ENCODE data around the gene NYNRIN. TPM values are rescaled to one million over a fixed set of nuclear protein-coding genes. Genes with fewer than 3 reads are reported as not detected.

NYNRIN gene
- total and polyA plus RNA-seq, 2 of the 4 experiments (the other 2 are of a cell fraction): 2.2 to 5.4 TPM

- peak overlapping the region; percentile 89 for H3K4ac ChIP-seq (ENCODE audit: low read depth, low read length)
- peak overlapping the region; percentile 93; the same call in 1 of the 2 replicates for H2AK5ac ChIP-seq (ENCODE audit: low read depth, low read length)
- dilution Hi-C loops (cut with HindIII; ENCODE audit: low sequenced_read_pairs, unreplicated experiment) (no loop called here), in situ Hi-C loops (cut with MboI; ENCODE audit: low sequenced_read_pairs) (loop anchor here (10.0 kb wide), 1 partner anchor 67 kb away; no protein-coding TSS in a partner anchor), intact Hi-C loops (cut with micrococcal nuclease) (no loop called here)
- peak overlapping the region; percentile 94 for H3K27ac ChIP-seq (ENCODE audit: insufficient read depth, low read length)
- peaks cover 3 to 28% of the 10 kb centered on the region in 2 experiments; a peak in 3 of 4 replicates for H3K79me1 ChIP-seq (ENCODE audit: low read depth in 1 of 2, low read length in 2 of 2)
- peak overlapping the region; percentile 94 for H3K9ac ChIP-seq (ENCODE audit: low read depth, low read length)
- peak; percentile 2; the same call in 1 of the 2 replicates for TF ChIP-seq POLR2A (IDR thresholded peaks at IDR 0.05; ENCODE audit: low read depth, low read length)
- TF ChIP-seq MAFK (IDR thresholded peaks at IDR 0.05; ENCODE audit: low read depth, low read length): no peak
- no TSS peak for BruUV-seq (replicated peaks)
- ChIA-PET CTCF (no interaction called here), POLR2A (ENCODE audit: unreplicated experiment) (no interaction called here)
- no peaks in the 10 kb centered on the region for H3K27me3 ChIP-seq (ENCODE audit: control insufficient read depth, insufficient read depth, low read length)
- H3K36me3 ChIP-seq (ENCODE audit: control insufficient read depth, insufficient read depth, low read length): peaks cover 24% of the 10 kb centered on the region
- peaks cover 9% of the 10 kb centered on the region for H3K9me1 ChIP-seq (ENCODE audit: insufficient read depth, low read length)
- peaks cover 4% of the 10 kb centered on the region for H4K20me1 ChIP-seq (ENCODE audit: insufficient read depth, low read length)
- H3K14ac ChIP-seq (replicated peaks; ENCODE audit: low read depth, low read length): peak overlapping the region; percentile 74
- ATAC-seq (ENCODE audit: low read depth) (0 out of 2 replicates have a peak, but pooled peaks have one; percentile 0), DNase-seq (no peak)
- peak overlapping the region; percentile 89 for H2AFZ ChIP-seq (replicated peaks; ENCODE audit: low read length, poor library complexity)
- H3K4me1 ChIP-seq (ENCODE audit: control insufficient read depth, insufficient read depth, low read length): peaks cover 12% of the 10 kb centered on the region
- peak overlapping the region; percentile 86 for H4K91ac ChIP-seq (ENCODE audit: insufficient read depth, low read depth, low read length)
- no peak overlapping the region for H2BK20ac ChIP-seq (ENCODE audit: low read depth, low read length)
- peak overlapping the region; percentile 71 for H2BK5ac ChIP-seq (ENCODE audit: low read depth, low read length, poor library complexity, severe bottlenecking)
- H4K8ac ChIP-seq (ENCODE audit: low read depth in 2 of 2, low read length in 2 of 2): peak overlapping the region; percentile 81 to 86; a peak in 3 of 4 replicates
- H2BK15ac ChIP-seq (ENCODE audit: low read depth, low read length): peak overlapping the region; percentile 91; the same call in 1 of the 3 replicates
- peak overlapping the region; percentile 56 for H2BK120ac ChIP-seq (ENCODE audit: low read depth, low read length)
- WGBS, 2 experiments (ENCODE audit: extremely low coverage in 2 of 2, insufficient read length in 1 of 2): 0% methylated on average over 5 of the region's 15 CpGs; no CpG with 5 or more reads in 1 of the 2 experiments
- peak overlapping the region; percentile 88 for H3K56ac ChIP-seq (ENCODE audit: extremely low read depth, insufficient read depth, low read length)
- no peaks in the 10 kb centered on the region for H3K9me3 ChIP-seq (ENCODE audit: control insufficient read depth, insufficient read depth, low read length)
- peak overlapping the region; percentile 97 for H2AK9ac ChIP-seq (replicated peaks; ENCODE audit: low read depth, low read length, poor library complexity)
- H3K18ac ChIP-seq (ENCODE audit: low read depth, low read length): peak overlapping the region; percentile 74
- no peak overlapping the region; the same call in 1 of the 2 replicates for H3K23ac ChIP-seq (ENCODE audit: low read depth, low read length)
- peak overlapping the region; percentile 75 for H3K4me2 ChIP-seq (ENCODE audit: low read depth, low read length)
- H4K5ac ChIP-seq (ENCODE audit: low read depth, low read length): peak overlapping the region; percentile 66
- peak overlapping the region; percentile 86 for H3K4me3 ChIP-seq (ENCODE audit: insufficient read depth, low read depth, low read length)
These were observed 30.6 kb upstream of the NYNRIN start for GRCh38 chr14:24368212-24368561.

Measured in IMR-90 (cell line).